HCT116 (cell line): Measurements from ENCODE around the gene SNX13. TPM values are rescaled to one million over a fixed set of nuclear protein-coding genes. Genes with fewer than 3 reads are reported as not detected.

Source experiments
- ATAC-seq: fragments of 200-7000 bp; cut with Tn5 transposase; 2 replicates; pipeline ENCODE4 v1.9.1; 2020; ENCODE audit warnings: mild to moderate bottlenecking, moderate library complexity
- BruUV-seq: library from RNA; stranded (reverse); fragments of 400-500 nt; replicated peaks from 2 replicates; lab custom pipeline; 2021; lab: Mats Ljungman, UMichigan
- CTCF ChIA-PET: fragments of 300-600 bp; sonication (Branson Sonifier 250); formaldehyde crosslinking; loops from one replicate; lab custom pipeline; 2021; ENCODE audit warnings: antibody characterized with exemption; lab: Charles Lee
- POLR2A ChIA-PET: fragments of 300-600, 350-600 bp; sonication (Branson Sonifier 250); formaldehyde crosslinking; loops from one replicate; lab custom pipeline; 2021; ENCODE audit warnings: antibody characterized with exemption; lab: Charles Lee
- RAD21 ChIA-PET, 2 experiments: fragments of 300-600 bp; sonication (Branson Sonifier 250); formaldehyde crosslinking; loops; one replicate each; lab custom pipeline; 2023; ENCODE audit warnings: low total read pairs in 2 of 2; ENCODE audit not compliant: uncharacterized antibody in 2 of 2, unreplicated experiment in 2 of 2, low non-redundant PET in 1 of 2; lab: Charles Lee
- DNase-seq: peaks from one replicate; pipeline ENCODE4 v3.0.0-alpha.2; 2010; ENCODE audit warnings: low read depth, low spot score
- H2AFZ ChIP-seq: fragments of 200-600 bp; shearing (Covaris generic), sonication (generic); 2 replicates; pipeline ENCODE4 v1.6.1; 2017; ENCODE audit warnings: low read depth, mixed run types, mixed read lengths, antibody characterized with exemption, low read length; ENCODE audit not compliant: poor library complexity, severe bottlenecking
- H3K27ac ChIP-seq: 2 replicates; pipeline ENCODE4 v1.5.1; 2012; ENCODE audit warnings: low read depth, low read length
- H3K27me3 ChIP-seq: fragments of 200-600 bp; sonication (generic); 2 replicates; pipeline ENCODE4 v1.6.1; 2016; ENCODE audit warnings: mixed run types, low read length, mixed read lengths; ENCODE audit not compliant: insufficient read depth
- H3K36me3 ChIP-seq, 2 experiments: fragments of 200-500 bp in 1 of 2; fragments of 200-600 bp in 1 of 2; sonication (Bioruptor generic) in 1 of 2; sonication (generic) in 1 of 2; 2 replicates each; pipeline versions ENCODE4 v1.5.1 to v1.6.1; 2014 to 2016; ENCODE audit warnings: low read length in 2 of 2, inconsistent platforms in 1 of 2, mixed read lengths in 1 of 2, mixed run types in 1 of 2; ENCODE audit not compliant: insufficient read depth in 2 of 2, control insufficient read depth in 1 of 2
- H3K4me1 ChIP-seq, 2 experiments: fragments of 200-600 bp in 1 of 2; sonication (generic) in 1 of 2; 2 replicates each; pipeline versions ENCODE4 v1.5.1 to v1.6.1; 2012 to 2017; ENCODE audit warnings: low read length in 2 of 2, inconsistent platforms in 1 of 2, mild to moderate bottlenecking in 1 of 2, mixed read lengths in 1 of 2, mixed run types in 1 of 2, moderate library complexity in 1 of 2; ENCODE audit not compliant: insufficient read depth in 2 of 2, control insufficient read depth in 1 of 2
- H3K4me2 ChIP-seq: fragments of 200-600 bp; sonication (generic); 2 replicates; pipeline ENCODE4 v1.6.1; 2017; ENCODE audit warnings: mixed run types, low read length, mixed read lengths
- H3K4me3 ChIP-seq, 2 experiments: fragments of 200-600 bp in 1 of 2; sonication (generic) in 1 of 2; replicated peaks in 1 of 2; 2 replicates each; pipeline ENCODE4 v1.5.1; 2011 to 2016; ENCODE audit warnings: low read length in 2 of 2, control low read depth in 1 of 2, low read depth in 1 of 2, mild to moderate bottlenecking in 1 of 2, mixed read lengths in 1 of 2, mixed run types in 1 of 2
- H3K79me2 ChIP-seq: fragments of 200-600 bp; sonication (generic); 2 replicates; pipeline ENCODE4 v1.6.1; 2017; ENCODE audit warnings: mild to moderate bottlenecking, mixed run types, low read length, moderate library complexity, mixed read lengths; ENCODE audit not compliant: insufficient read depth
- H3K9ac ChIP-seq: fragments of 200-600 bp; sonication (generic); 2 replicates; pipeline ENCODE4 v1.6.1; 2016; ENCODE audit warnings: low read length, mixed read lengths
- H3K9me2 ChIP-seq: fragments of 200-600 bp; sonication (generic), shearing (Covaris generic); 2 replicates; pipeline ENCODE4 v1.6.1; 2017; ENCODE audit warnings: mixed run types, mild to moderate bottlenecking, moderate library complexity; ENCODE audit not compliant: insufficient read depth
- H3K9me3 ChIP-seq, 2 experiments: fragments of 200-500 bp in 1 of 2; fragments of 200-600 bp in 1 of 2; sonication (Bioruptor generic) in 1 of 2; sonication (generic) in 1 of 2; 2 replicates each; pipeline ENCODE4 v1.6.1; 2014 to 2017; ENCODE audit warnings: low read length in 2 of 2, mixed read lengths in 2 of 2, inconsistent platforms in 1 of 2, low read depth in 1 of 2, mild to moderate bottlenecking in 1 of 2, mixed run types in 1 of 2, moderate library complexity in 1 of 2; ENCODE audit not compliant: control insufficient read depth in 1 of 2, insufficient read depth in 1 of 2
- H4K20me1 ChIP-seq: fragments of 200-600 bp; sonication (generic), shearing (Covaris generic); 2 replicates; pipeline ENCODE4 v1.6.1; 2017; ENCODE audit warnings: mixed run types, mild to moderate bottlenecking, moderate library complexity; ENCODE audit not compliant: insufficient read depth
- EGR1 ChIP-seq: IDR thresholded peaks from 2 replicates; pipeline ENCODE4 v1.6.1; 2012; ENCODE audit warnings: low read depth
- ELF1 ChIP-seq: IDR thresholded peaks from 2 replicates; pipeline ENCODE4 v1.6.1; 2012; ENCODE audit warnings: low read depth, borderline replicate concordance
- EZH2phosphoT487 ChIP-seq: fragments of 200-600 bp; IDR thresholded peaks from 2 replicates; pipeline ENCODE4 v1.6.1; 2018; ENCODE audit warnings: antibody characterized with exemption, borderline replicate concordance
- MAX ChIP-seq: IDR thresholded peaks from 2 replicates; pipeline ENCODE4 v1.6.1; 2012
- REST ChIP-seq: IDR thresholded peaks from 2 replicates; pipeline ENCODE4 v1.6.1; 2012; ENCODE audit warnings: low read depth
- ZBTB33 ChIP-seq: IDR thresholded peaks from 2 replicates; pipeline ENCODE4 v1.6.1; 2011; ENCODE audit warnings: mild to moderate bottlenecking, low read length, moderate library complexity; ENCODE audit not compliant: insufficient replicate concordance; ENCODE audit errors: extremely low read depth
- ZFX ChIP-seq: fragments of 450-650 bp; IDR thresholded peaks from 2 replicates; pipeline ENCODE4 v1.6.1; 2017
- ZNF274 ChIP-seq: fragments of 200-500 bp; sonication (Bioruptor generic); IDR thresholded peaks from 2 replicates; pipeline ENCODE4 v1.6.1; 2014; ENCODE audit warnings: mild to moderate bottlenecking, low read depth, low read length, inconsistent platforms
- intact Hi-C: fragments of 100-400 bp; cut with micrococcal nuclease; formaldehyde crosslinking; loops from 2 replicates; pipeline ENCODE4 v1.10.0; 2022
- total RNA-seq: library from RNA; stranded (reverse); gene quantifications from one replicate; pipeline ENCODE4 v1.2.1, GENCODE V29; 2021; ENCODE audit not compliant: unreplicated experiment

Gene SNX13
- total RNA-seq, 1 experiment from 2014 or later, result 33.4 TPM

- H2AFZ ChIP-seq, result no peak overlapping the region
- intact Hi-C loops, result no loop called here
- no peaks in the 10 kb centered on the region for H3K36me3 ChIP-seq
- no peak overlapping the region for H3K4me3 ChIP-seq
- H3K9me3 ChIP-seq, result no peaks in the 10 kb centered on the region
- no peaks in the 10 kb centered on the region for H4K20me1 ChIP-seq
- CTCF ChIA-PET, result no interaction called here
- H3K79me2 ChIP-seq, result no peaks in the 10 kb centered on the region
- POLR2A ChIA-PET, result no interaction called here
- H3K27me3 ChIP-seq, result no peaks in the 10 kb centered on the region
- H3K27ac ChIP-seq, result no peak overlapping the region
- ATAC-seq (no peak), DNase-seq (no peak)
- BruUV-seq, result no TSS peak
- RAD21 ChIA-PET, result no interaction called here
- no peak overlapping the region for H3K4me2 ChIP-seq
- no peaks in the 10 kb centered on the region for H3K9me2 ChIP-seq
- H3K4me1 ChIP-seq, result no peaks in the 10 kb centered on the region
- no peak overlapping the region for H3K9ac ChIP-seq
- TF ChIP-seq EGR1 (no peak), ELF1 (no peak), ZFX (no peak), ZBTB33 (no peak), MAX (no peak), ZNF274 (no peak), EZH2phosphoT487 (no peak), REST (no peak)
Observed at GRCh38 chr7:17802056-17802455, 138.2 kb downstream of the SNX13 start.
